ENCODE results near the gene ASAP3. TPM values are rescaled to one million over a fixed set of nuclear protein-coding genes. Genes with fewer than 3 reads are reported as not detected.

ASAP3 gene
- total and polyA plus RNA-seq, 10 donors = 2.9 to 13.8 (median 9.0) TPM

DNA sequence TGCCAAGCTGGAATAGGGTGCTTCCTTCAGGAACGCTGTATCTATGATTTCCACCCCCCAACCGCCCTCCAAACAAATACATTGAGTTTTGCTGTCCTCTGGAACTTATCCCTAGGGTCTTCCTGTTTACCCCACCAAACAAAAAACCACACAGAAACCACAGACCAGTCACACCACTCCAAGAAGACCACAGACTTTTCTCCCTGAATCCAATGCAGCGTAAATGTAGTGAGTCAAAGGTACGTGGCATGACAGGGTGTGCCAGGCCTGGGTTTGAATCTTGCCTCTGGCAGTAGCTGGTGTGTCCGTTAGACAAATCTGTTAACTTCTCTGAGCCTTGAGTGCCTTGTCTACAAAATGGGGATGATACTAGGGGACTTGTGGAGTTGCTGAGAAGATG, 27.8 kb downstream of the ASAP3 start:
- TF ChIP-seq POLR2AphosphoS5 (IDR thresholded peaks at IDR 0.05) (no peak), POLR2A (IDR thresholded peaks at IDR 0.05) (no peak)
- TF ChIP-seq, protein P1, sequence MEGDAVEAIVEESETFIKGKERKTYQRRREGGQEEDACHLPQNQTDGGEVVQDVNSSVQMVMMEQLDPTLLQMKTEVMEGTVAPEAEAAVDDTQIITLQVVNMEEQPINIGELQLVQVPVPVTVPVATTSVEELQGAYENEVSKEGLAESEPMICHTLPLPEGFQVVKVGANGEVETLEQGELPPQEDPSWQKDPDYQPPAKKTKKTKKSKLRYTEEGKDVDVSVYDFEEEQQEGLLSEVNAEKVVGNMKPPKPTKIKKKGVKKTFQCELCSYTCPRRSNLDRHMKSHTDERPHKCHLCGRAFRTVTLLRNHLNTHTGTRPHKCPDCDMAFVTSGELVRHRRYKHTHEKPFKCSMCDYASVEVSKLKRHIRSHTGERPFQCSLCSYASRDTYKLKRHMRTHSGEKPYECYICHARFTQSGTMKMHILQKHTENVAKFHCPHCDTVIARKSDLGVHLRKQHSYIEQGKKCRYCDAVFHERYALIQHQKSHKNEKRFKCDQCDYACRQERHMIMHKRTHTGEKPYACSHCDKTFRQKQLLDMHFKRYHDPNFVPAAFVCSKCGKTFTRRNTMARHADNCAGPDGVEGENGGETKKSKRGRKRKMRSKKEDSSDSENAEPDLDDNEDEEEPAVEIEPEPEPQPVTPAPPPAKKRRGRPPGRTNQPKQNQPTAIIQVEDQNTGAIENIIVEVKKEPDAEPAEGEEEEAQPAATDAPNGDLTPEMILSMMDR (IDR thresholded peaks at IDR 0.05 in 8 of 11, conservative IDR thresholded peaks at IDR 0.05 in 3 of 11) = no peak
- WGBS, 5 donors = 62 to 82% (median 66%) methylated on average over 5 of the region's 5 CpGs
- Histone ChIP-seq H3K4me1 (no peaks in the 10 kb centered on the region), H3K36me3 (peaks cover 0 to 9% (median 0%) of the 10 kb centered on the region in 6 donors), H3K9me3 (no peaks in the 10 kb centered on the region), H3K4me3 (no peak overlapping the region), H3K27me3 (replicated peaks in 1 of 7) (peaks cover 0 to 5% (median 0%) of the 10 kb centered on the region in 7 donors), H3K27ac (no peak overlapping the region)
- intact Hi-C loops (cut with DNase I; ENCODE audit: low total_unique reads) = no loop called here
- DNase-seq = no peak

DNA sequence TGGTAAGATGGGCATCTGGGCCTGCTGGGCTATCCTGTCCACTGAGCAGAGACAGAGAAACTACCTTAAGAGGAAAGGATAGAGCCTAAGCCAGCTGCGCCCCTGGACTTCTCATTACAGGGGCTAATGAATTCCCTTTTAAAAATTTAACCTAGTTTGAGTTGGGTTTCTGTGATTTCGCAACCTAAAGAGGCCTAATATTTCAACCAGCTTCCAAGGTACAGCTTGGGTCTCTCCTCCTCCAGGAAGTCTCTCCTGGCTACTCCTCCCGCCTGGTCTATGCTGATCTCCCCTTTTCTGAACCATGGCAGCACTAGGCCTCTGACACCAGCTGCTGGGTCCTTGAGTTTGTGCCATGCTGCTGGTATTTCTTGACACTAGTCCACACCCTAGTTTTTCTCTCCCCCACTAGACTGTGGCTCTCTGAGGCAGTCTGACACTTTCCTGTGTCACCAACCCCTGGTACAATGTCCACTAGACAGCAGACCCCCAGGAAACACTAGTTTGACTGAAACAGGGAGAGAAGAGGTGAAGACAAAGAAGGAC, 30.5 kb downstream of the ASAP3 start:
- no peak overlapping the region for H3K4me3 ChIP-seq
- 82 to 96% (median 94%) methylated on average over 3 of the region's 3 CpGs for WGBS, 5 donors
- no peaks in the 10 kb centered on the region for H3K9me3 ChIP-seq
- H3K4me1 ChIP-seq = no peaks in the 10 kb centered on the region
- peaks cover 0 to 5% (median 0%) of the 10 kb centered on the region in 7 donors for H3K27me3 ChIP-seq (replicated peaks in 1 of 7)
- H3K27ac ChIP-seq = no peak overlapping the region
- H3K36me3 ChIP-seq = peaks cover 0 to 13% (median 0%) of the 10 kb centered on the region in 6 donors
- no peak for DNase-seq
- TF ChIP-seq, protein P1 (IDR thresholded peaks at IDR 0.05 in 8 of 11, conservative IDR thresholded peaks at IDR 0.05 in 3 of 11) = no peak
- TF ChIP-seq POLR2A (IDR thresholded peaks at IDR 0.05) = no peak
- TF ChIP-seq POLR2AphosphoS5 (IDR thresholded peaks at IDR 0.05) = no peak
- intact Hi-C loops (cut with DNase I; ENCODE audit: low total_unique reads) = no loop called here

DNA sequence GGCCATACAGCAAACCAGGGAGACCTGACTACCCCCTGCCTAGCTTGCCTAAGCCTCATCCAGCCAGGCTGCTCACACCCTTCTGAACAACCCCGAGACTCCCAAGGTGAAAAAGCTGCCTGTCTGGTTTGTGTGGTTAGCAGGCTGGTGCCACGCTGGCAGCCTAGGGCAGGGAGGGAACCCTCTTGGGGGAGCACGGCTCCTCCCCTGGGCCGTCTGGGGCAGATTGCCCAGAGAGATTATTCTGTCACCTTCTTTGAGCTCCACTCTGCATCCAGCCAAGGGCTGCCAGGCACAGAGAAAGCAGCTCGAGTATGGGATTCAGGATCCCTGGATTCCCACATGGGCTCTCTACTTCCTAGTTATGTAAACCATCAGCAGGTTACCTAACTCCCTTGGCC, 32.0 kb downstream of the ASAP3 start:
- Histone ChIP-seq H3K36me3 (peaks cover 0 to 13% (median 0%) of the 10 kb centered on the region in 6 donors), H3K9me3 (no peaks in the 10 kb centered on the region), H3K27ac (no peak overlapping the region), H3K27me3 (replicated peaks in 1 of 7) (peaks cover 0 to 5% (median 0%) of the 10 kb centered on the region in 7 donors), H3K4me3 (no peak overlapping the region), H3K4me1 (no peaks in the 10 kb centered on the region)
- no peak for TF ChIP-seq POLR2A (IDR thresholded peaks at IDR 0.05)
- no peak for DNase-seq
- intact Hi-C loops (cut with DNase I; ENCODE audit: low total_unique reads) = no loop called here
- 28 to 42% (median 31%) methylated on average over 3 to 5 of the region's 5 CpGs for WGBS, 5 donors

DNA sequence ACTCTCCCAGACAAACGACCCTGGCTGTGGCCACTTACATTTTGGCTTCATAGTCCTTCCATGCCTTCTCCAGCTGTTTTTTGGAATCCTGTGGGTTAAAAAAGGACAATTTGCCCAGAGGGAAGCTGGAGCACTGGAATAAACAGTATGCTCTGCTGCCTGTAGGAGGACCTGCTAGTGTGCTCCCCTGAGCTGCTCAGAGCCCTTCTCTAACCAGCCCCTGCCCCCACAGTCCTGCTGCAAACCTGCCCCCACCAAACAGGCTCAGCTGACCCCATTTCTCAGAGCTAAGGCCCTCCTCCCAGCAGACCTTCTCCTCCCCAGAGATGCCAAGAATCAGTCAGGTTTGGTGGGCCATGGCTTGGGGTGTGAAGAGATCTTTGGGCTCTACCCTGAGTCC, 32.5 kb downstream of the ASAP3 start:
- DNase-seq = no peak
- Histone ChIP-seq H3K27me3 (replicated peaks in 1 of 7) (peaks cover 0 to 5% (median 0%) of the 10 kb centered on the region in 7 donors), H3K36me3 (peaks cover 0 to 13% (median 0%) of the 10 kb centered on the region in 6 donors), H3K27ac (no peak overlapping the region), H3K4me3 (no peak overlapping the region), H3K9me3 (no peaks in the 10 kb centered on the region), H3K4me1 (no peaks in the 10 kb centered on the region)
- WGBS, 5 donors = 38 to 76% (median 60%) methylated on average over 1 of the region's 1 CpG
- TF ChIP-seq POLR2A (IDR thresholded peaks at IDR 0.05) = no peak
- TF ChIP-seq, protein P1 (IDR thresholded peaks at IDR 0.05 in 8 of 11, conservative IDR thresholded peaks at IDR 0.05 in 3 of 11) = no peak
- no peak for TF ChIP-seq POLR2AphosphoS5 (IDR thresholded peaks at IDR 0.05)
- intact Hi-C loops (cut with DNase I; ENCODE audit: low total_unique reads) = no loop called here
